GM18909 (cell line): ENCODE data around the gene ZNF691.
"Not testable (repeated sequence)": the region's sequence is repeated elsewhere in the genome, so short reads cannot be mapped to it uniquely, and the experiment has no call there.

Source experiments
- ATAC-seq: cut with Tn5 transposase; IDR thresholded peaks from one replicate; pipeline ENCODE4 v1.9.1; 2021; ENCODE audit warnings: mild to moderate bottlenecking; ENCODE audit not compliant: unreplicated experiment, poor library complexity

Gene ZNF691

DNA sequence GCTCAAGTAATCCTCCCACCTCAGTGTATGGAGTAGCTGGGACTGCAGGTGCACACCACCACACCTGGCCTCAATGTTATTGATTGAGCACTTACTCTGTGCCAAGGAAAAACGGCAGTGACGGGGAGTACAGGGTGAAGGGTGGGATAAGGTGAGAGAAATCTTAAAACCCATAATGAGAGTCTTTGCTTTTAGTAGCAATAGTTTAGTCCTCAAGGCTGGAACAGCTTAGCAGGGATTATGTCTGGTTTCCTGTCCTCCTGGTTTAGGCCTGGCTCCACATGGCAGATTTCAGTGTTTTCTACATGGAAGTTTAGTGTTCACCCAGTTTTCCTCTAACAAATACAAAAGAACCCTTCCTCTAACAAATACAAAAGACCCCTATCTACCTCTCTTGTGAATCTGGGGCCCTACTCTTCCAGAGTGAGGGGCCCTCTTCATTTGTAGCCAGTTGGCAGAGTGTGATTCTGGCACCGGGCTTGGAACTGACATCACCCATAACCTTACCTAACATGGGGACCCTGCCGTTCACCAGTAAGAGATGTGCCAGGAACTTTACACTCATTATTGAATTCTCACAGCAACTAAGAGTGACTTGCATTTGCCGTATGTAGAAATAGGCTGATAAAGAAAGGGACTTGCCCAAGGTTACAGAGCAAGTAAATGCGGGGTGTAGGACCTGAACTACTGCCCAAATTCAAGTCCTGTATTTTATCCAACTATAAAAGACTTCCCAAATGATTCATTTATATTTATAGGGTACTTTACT, 6.9 kb downstream of the ZNF691 start:
- ATAC-seq, result no peak

DNA sequence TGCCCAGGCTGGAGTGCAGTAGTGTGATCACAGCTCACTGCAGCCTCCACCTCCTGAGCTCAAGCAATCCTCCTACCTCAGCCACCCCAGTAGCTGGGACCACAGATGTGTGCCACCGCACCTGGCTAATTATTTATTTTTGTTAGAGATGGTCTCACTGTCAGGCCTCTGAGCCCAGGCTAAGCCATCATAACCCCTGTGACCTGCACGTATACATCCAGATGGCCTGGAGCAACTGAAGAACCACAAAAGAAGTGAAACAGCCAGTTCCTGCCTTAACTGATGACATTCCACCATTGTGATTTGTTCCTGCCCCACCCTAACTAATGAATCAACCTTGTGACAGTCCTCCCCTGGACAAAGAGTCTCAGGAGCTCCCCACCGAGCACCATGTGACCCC, 10.1 kb downstream of the ZNF691 start:
- ATAC-seq, result not testable (repeated sequence)

DNA sequence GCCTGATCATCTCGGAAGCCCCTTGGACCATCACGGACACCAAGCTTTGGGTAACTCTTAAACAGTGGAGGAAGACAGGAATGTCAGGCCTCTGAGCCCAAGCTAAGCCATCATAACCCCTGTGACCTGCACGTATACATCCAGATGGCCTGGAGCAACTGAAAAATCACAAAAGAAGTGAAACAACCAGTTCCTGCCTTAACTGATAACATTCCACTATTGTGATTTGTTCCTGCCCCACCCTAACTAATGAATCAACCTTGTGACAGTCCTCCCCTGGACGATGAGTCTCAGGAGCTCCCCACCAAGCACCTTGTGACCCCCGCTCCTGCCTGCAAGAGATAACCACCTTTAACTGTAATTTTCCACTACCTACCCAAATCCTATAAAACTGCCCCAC, 13.0 kb downstream of the ZNF691 start:
- not testable (repeated sequence) for ATAC-seq

DNA sequence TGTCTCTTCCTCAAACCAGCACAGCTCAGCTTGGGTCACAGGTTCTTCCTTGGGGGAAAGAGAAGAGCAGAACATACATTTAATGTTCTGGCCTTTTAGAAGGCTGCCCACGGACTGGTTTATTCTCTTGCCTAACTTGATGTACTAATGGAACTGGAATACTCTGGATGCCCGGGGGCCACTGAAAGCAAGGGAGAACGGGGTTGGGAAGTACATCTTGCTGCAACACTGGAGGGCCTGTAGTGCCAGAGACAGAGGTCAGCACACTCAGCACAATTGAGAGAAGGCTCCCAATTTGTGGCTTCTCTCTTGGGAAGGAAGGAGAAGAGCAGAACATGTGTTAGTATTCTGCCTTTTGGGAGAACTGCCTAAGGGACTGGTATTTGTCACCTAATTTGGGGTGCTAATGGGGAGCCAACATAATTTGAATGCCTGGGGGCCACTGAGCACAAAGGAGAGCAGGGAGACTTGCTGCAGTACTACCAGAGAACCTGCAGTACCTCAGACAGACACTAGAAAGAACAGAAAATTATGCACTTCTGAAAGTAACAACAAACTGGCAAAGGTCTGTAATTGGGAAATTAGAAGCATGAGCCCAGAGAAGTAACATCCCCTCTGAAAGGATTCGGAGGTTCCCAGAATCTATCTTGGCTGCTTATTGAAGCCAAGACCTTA, 14.1 kb downstream of the ZNF691 start:
- ATAC-seq, result no peak

DNA sequence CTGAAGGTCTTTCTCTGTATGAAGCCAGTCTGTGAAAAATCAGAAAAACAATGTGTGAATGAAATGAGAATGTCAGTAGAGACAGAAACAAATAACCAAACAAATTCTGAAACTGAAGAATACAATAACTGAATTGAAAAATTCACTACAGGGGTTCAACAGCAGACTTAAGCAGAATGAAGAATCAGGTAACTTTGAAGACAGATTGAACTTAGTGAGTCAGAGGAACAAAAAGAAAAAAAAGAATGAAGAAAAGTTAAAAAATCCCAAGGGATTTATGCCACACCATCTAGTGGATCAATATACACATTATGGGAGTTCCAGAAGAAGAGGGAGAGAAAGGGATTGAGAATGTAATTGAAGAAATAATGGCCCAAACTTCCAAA, 14.6 kb downstream of the ZNF691 start:
- ATAC-seq, result no peak

DNA sequence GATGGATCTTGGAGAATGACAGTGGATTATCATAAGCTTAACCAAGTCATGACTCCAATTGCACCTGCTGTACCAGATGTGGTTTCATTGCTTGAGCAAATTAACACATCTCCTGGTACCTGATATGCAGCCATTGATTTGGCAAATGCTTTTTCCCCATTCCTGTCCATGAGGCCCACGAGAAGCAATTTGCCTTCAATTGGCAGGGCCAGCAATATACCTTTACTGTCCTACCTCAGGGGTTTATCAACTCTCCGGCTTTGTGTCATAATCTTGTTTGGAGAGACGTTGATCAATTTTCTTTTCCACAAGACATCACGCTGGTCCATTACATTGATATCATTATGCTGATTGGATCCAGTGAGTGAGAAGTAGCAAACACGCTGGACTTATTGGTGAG, 20.1 kb downstream of the ZNF691 start:
- ATAC-seq, result no peak

DNA sequence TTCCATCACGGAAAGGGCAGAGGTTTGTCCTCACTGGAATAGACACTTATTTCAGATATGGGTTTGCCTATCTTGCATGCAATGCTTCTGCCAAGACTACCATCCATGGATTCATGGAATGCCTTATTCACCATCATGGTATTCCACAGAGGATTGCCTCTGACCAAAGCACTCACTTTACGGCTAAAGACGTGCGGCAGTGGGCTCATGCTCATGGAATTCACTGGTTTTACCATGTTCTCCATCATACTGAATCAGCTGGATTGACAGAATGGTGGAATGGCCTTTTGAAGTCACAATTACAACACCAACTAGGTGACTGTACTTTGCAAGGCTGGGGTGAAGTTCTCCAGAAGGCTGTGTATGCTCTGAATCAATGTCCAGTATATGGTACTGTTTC, 22.1 kb downstream of the ZNF691 start:
- not testable (repeated sequence) for ATAC-seq

DNA sequence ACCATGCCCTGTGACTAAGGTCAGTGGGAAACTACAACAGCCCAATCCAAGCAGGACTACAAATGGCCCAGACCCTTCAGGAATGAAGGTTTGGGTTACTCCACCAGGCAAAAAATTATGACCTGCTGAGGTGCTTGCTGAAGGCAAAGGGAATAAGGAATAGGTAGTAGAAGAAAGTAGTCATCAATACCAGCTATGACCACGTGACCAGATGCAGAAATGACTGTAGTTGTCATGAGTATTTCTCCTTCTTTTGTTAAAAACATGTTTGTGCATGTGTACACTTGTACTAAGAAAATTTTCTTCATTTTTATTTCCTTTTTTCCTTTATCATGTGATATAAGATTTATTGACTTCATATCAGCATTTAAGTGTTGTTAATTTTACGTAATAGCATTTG, 22.8 kb downstream of the ZNF691 start:
- not testable (repeated sequence) for ATAC-seq

DNA sequence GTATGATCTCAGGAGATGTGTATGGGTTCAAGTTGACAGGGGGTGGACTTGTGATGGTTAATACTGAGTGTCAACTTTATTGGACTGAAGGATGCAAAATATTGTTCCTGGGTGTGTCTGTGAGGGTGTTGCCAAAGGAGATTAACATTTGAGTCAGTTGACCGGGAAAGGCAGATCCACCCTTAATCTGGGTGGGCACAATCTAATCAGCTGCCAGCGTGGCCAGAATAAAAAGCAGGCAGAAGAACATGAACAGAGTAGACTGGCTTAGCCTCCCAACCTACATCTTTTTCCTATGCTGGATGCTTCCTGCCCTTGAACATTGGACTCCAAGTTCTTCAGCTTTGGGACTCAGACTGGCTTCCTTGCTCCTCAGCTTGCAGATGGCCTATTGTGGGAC, 23.3 kb downstream of the ZNF691 start:
- not testable (repeated sequence) for ATAC-seq

DNA sequence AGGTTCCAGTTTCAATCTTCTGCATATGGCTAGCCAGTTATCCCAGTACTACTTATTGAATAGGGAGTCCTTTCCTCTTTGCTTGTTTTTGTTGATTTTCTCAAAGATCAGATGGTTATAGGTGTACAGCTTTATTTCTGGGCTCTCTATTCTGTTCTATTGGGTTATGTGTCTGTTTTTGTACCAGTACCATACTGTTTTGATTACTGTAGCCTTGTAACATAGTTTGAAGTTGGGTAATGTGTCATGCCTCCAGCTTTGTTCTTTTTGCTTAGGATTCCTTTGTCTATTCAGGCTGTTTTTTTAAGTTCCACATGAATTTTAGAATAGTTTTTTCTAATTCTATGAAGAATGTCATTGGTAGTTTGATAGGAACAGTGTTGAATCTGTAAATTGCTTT, 26.7 kb downstream of the ZNF691 start:
- not testable (repeated sequence) for ATAC-seq

DNA sequence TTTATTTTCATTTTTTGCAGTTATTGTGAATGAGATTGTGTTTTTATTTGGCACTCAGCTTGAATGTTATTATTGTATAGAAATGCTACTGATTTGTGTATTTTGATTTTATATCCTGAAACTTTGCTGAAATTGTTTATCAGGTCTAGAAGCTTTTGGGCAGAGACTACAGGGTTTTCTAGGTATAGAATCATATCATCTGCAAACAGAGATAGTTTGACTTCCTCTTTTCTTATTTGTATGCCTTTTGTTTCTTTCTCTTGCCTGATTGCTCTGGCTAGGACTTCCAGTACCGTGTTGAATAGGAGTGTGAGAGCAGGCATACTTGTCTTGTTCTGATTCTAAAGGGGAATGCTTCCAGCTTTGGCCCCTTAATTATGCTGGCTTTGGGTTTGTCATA, 27.3 kb downstream of the ZNF691 start:
- ATAC-seq, result no peak

DNA sequence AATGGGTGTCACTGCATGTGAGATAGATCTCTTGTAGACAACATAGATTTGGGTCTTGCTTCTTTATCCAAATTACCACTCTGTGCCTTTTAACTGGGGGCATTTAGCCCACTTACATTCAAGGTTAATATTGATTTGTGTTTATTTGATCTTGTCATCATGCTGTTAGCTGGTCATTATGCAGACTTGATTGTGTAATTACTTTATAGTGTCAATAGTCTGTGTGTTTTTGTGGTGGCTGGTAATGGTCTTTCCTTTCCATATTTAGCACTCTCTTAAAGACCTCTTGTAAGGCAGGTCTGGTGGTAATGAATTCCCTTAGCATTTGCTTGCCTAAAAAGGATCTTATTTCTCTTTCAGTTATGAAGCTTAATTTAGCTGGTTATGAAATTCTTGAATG, 29.6 kb downstream of the ZNF691 start:
- ATAC-seq, result no peak

DNA sequence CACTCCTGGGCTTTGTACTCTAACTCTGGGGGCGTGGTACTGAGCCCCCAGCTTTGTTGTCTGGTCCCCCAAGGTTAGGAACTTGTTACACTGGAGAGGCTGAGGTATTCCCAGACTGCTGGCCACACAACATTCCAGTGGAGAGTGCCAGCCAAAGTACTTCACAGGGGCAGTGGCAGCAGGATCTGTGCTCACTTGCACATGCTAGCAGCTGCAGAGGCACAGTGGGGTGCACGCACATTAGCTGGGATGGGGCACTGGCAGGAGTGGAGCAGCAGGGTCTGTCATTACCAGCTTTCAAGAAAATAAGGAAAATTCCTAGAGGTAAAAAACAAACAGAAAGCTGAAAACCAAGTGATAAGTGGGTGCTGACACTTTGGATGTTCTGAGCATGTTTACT, 31.0 kb downstream of the ZNF691 start:
- no peak for ATAC-seq

DNA sequence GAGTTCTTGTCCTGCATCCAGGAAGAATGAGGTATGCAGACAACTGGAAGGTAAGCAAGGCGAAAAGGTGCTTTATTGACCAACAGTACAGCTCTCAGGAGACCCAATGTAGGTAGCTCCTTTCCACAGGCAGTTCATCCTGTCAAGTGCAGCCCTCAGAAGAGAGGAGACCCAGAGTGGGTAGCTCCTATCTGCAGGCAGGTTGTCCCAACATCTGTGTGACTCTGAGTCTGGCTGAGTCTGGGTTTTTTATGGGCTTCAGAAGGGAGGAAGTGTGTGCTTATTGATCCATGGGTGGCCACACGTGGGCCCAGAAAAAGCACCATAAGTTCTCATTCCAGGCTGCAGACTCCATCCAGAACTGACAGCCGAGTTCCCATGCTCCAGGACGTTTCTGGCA, 34.0 kb downstream of the ZNF691 start:
- no peak for ATAC-seq

DNA sequence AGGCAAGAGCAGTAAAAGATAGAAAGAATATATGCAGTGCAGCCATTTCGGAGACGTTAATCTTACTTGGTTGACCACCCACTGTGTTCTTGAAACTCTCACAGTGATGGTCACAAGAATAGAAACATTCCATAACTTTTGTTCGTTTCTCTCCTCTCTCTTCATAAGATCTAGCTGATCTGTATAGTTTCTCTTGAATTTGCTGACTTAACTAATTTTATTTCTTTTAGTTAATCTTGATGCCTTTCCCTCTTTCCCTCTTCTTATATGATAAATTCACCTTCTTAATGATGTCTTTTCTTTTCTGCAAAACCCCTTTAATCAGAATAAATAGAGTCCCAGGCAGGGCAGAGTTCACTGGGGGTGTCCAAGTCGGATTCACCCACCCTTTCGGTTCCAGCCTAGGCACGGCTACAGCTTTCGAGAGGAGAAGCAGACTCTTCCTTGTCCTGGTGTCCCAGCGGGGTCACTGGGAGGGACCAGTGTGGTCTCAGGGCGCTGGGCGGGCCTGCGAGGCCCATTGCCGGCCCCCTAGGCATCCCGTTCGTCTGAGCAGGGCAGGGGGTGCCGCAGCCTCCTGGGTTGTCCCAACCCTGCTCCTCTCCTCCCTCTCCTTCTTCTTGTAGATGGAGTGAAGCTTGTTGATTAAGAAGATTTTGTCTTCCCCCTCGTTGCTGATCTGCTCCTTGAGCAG, 39.8 kb downstream of the ZNF691 start:
- ATAC-seq, result no peak

DNA sequence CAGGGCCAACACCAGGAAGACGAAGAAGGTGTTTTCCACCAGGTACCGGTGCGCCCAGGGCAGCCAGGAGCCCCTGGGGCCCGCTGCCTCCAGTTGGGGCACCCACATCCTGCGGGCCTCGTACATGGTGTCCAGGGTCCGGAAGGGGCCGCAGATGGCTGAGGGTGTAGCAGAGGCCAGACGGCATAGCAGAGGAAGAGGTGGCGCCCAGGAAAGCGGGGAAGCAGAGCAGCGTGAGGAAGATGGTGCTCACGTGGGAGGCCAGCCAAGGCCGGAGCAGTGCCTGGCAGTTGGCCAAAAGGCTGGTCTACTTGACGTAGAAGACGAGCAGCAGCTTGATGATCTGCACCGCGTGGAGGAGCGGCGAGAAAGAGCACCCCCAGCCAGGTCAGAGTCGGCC, 40.4 kb downstream of the ZNF691 start:
- no peak for ATAC-seq

DNA sequence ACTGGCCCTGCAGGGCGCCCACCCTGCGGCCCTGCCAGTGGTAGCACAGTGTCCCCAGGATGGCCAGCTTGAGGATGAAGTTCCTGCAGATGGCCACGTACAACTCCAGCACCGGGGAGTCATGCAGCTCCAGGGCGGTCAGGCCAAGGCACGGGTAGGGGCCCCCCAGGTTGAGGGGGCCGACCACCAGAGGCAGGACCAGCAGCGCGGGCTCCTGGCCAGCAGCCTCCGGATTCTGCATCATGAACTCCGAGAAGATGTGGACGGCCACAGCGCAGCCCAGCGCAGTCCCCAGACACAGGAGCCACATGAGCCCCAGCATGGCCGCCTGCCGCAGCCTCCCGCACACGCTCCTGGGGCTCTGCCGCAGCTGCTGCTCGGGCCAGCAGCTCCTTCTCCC, 41.0 kb downstream of the ZNF691 start:
- ATAC-seq, result no peak

DNA sequence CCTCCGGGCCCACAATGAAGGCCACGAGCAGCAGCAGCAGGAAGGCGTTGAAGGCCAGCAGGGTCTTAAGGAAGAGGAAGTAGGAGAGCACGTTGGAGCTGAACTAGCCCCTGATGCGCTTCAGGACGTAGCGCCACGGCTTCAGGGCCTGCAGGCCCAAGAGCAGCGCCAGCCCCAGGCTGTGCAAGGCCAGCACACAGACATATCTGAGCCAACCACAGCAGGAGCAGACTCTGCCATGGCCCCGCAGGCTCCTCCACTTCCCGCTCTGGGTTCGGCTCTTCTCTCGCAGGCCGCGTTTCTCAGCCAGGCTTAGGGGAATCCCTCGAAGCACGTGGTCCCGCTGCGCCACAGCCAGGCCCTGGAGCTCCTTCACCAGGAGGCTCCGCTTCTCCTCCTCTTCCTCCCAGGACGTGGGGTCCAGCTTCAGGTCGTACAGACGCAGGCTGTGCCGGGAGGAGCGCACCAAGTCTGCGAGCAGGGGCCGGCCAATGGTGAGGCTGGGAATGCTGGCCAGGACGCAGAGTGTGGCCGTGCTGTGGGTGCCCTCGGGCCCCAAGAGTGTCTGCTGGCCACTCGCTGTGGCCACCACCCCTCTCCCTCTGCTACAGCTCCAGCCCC, 41.7 kb downstream of the ZNF691 start:
- ATAC-seq, result no peak

DNA sequence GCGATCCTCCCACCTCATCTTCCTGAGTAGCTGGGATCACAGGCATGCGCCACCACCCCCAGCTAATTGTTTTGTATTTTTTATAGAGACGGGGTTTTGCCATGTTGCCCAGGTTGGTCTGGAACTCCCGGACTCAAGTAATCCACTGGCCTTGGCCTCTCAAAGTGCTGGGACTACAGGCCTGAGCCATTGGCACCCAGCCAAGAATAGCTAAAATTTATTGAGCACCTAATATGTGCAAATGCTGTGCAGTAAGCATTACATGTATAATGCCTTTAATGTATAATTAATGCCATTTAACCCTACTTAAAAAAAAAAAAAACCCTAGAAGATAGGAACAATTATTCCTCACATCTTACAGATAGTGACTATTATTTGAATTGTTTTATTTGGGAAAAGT, 42.9 kb downstream of the ZNF691 start:
- ATAC-seq, result no peak

DNA sequence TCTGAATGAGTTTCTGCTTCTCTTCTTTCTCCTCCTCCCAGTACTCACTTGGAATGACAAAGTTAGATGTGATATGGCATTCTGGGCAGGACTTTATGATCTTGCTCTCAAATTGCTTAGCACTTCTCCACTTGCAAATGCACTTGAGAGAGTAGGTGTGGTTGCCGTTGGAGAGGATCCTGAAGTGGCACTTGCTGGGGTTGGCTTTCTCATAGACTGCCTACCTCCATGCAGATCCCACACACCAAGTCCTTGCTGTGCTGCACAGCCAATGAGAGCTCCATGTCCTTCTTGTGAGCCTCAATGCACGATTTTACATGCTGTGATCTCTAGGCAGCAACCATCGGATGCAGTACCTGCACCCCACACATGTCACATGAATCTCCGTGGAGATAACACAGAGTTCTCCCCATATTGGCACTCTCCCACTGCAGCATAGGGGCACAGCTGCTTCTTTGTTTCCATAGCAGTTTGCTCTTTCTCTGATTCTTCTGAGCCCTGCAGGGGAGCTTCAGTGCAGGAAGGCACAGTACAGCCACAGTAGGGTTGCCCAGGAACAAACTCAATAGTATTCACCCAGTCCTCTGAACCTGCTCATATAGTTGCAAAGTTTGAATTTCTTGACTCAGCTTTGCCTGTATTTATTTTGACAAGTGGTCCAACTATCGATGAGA, 45.2 kb downstream of the ZNF691 start:
- no peak for ATAC-seq
